ENCODE measurements around the gene KAZN. TPM values are rescaled to one million over a fixed set of nuclear protein-coding genes. Genes with fewer than 3 reads are reported as not detected.

Gene KAZN
- total and polyA plus RNA-seq, 8 donors = 11.1 to 37.5 (median 30.2) TPM

DNA sequence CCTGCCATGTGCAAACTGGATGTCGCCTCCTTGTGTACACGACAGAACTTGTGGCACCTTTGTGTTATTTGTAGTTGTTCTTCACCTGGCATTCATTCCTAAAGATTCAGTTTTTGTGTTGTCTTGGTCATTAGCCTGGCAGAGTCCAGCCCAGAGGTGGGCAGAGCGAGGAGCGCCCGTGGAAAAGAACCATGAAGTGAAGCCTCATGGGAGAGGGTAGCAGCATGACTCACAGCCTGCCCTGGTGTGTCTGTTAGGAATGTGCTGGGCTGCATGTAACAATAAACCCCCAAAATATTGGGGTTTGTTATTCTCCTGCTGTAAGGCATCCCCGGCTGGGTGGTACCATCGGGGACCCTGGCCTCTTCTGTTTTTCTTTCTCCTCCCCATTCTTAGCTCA is 430.1 kb downstream of the KAZN start:
- no peak overlapping the region for H3K27ac ChIP-seq
- TF ChIP-seq, protein P1, sequence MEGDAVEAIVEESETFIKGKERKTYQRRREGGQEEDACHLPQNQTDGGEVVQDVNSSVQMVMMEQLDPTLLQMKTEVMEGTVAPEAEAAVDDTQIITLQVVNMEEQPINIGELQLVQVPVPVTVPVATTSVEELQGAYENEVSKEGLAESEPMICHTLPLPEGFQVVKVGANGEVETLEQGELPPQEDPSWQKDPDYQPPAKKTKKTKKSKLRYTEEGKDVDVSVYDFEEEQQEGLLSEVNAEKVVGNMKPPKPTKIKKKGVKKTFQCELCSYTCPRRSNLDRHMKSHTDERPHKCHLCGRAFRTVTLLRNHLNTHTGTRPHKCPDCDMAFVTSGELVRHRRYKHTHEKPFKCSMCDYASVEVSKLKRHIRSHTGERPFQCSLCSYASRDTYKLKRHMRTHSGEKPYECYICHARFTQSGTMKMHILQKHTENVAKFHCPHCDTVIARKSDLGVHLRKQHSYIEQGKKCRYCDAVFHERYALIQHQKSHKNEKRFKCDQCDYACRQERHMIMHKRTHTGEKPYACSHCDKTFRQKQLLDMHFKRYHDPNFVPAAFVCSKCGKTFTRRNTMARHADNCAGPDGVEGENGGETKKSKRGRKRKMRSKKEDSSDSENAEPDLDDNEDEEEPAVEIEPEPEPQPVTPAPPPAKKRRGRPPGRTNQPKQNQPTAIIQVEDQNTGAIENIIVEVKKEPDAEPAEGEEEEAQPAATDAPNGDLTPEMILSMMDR (IDR thresholded peaks at IDR 0.05) = no peak
- no peak overlapping the region for H3K4me3 ChIP-seq
- H3K9me3 ChIP-seq = no peaks in the 10 kb centered on the region
- intact Hi-C loops (cut with DNase I) = no loop called here
- DNase-seq (peak in 1 of 4 donors; percentile 9), ATAC-seq (no peak)
- H3K4me1 ChIP-seq = no peaks in the 10 kb centered on the region
- H3K36me3 ChIP-seq = no peaks in the 10 kb centered on the region
- no peaks in the 10 kb centered on the region for H3K27me3 ChIP-seq

DNA sequence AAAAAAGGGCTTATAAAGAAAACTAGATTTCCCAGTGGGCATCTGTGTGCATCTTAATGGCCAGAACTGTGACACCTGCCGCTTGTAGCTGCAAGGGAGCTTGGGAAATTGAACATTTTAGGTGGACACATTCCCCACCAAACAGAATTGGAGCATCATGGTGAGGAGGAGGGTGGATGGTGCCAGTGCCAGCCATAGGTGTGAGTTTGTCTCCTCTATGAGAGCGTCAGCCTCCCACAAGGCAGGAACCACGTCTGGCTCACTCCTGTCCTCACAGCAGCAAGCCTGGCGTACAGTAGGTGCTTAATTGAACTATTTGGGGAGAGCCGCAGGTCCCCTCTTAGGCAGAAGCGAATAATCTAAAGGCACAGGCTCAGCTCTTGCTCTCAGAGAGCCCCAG is 430.6 kb downstream of the KAZN start:
- intact Hi-C loops (cut with DNase I) = no loop called here
- Histone ChIP-seq H3K27me3 (no peaks in the 10 kb centered on the region), H3K27ac (no peak overlapping the region), H3K4me1 (no peaks in the 10 kb centered on the region), H3K36me3 (no peaks in the 10 kb centered on the region), H3K4me3 (no peak overlapping the region), H3K9me3 (no peaks in the 10 kb centered on the region)
- ATAC-seq = no peak
- DNase-seq = no peak
- TF ChIP-seq, protein P1 (IDR thresholded peaks at IDR 0.05) = no peak

DNA sequence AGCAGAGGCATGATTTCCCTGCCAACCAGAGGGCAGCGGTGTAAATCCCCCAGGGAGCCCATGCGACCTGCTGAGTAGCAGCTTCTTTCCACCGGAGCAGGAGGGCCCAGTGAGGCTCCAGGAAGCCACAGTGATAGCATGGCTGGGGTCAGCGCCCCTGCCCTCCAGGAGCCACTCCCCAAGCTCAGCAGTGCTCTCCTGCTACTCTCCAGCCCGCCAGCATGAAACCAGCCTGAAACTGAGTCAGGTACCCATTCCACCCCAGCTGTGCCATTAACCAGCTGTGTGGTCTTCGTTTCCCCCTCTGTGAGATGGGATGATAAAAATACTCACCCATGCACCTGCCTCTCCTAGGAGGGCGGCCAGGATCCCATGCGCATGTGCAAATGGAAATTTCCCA is 431.3 kb downstream of the KAZN start:
- ATAC-seq (no peak), DNase-seq (no peak)
- TF ChIP-seq, protein P1 (IDR thresholded peaks at IDR 0.05) = no peak
- H3K4me1 ChIP-seq = no peaks in the 10 kb centered on the region
- H3K4me3 ChIP-seq = no peak overlapping the region
- intact Hi-C loops (cut with DNase I) = no loop called here
- H3K27me3 ChIP-seq = no peaks in the 10 kb centered on the region
- H3K27ac ChIP-seq = no peak overlapping the region
- no peaks in the 10 kb centered on the region for H3K36me3 ChIP-seq
- no peaks in the 10 kb centered on the region for H3K9me3 ChIP-seq

DNA sequence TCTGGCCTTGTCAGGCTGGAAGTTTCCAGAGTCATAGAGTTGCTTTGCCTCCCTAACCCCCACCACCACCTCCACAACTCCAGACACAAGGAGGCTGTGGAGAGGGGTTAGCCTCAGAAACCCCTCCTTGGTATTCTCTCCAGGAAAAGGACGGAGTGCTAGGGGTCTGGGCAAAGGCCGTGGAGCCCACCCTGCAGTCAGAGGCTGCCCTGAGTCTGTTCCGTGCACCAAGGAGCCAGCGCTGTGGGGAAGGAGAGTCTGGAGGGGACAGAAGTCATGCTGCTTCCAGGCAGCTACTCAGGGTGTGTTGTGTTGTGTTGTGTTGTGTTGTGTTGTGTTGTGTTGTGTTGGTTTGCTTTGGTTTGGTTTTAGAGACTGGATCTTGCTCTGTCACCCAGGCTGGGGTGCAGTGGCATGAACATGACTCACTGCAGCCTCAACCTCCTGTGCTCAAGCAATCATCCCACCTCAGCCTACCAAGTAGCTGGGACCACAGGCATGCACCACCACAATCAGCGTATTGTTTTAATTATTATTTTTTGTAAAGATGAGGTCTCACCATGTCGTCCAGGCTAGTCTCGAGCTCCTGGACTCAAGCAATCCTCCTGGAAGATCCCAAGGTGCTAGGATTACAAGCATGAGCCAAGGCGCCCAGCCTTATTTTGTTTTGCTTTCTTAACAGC is 432.9 kb downstream of the KAZN start:
- peak in 1 of 4 donors; percentile 28 for DNase-seq
- intact Hi-C loops (cut with DNase I) = no loop called here
- no peak overlapping the region for H3K27ac ChIP-seq

DNA sequence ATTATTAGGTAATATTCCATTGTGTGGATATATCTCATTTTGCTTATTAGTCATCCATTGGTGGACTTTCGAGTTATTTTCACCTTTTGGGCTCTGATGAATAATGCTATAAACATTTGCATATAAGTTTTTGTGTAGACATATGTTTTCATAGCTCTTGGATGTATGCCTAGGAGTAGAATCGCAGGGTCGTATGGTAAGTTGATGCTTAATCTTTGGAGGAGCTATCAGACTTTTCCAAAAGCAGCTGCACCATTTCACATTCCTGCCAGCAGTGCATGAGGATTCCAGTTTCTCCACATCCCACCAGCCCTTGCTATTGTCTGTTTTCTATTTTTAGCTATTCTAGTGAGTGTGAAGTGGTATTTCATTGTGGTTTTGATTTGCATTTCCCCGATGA is 434.8 kb downstream of the KAZN start:
- no peaks in the 10 kb centered on the region for H3K27me3 ChIP-seq
- H3K27ac ChIP-seq = no peak overlapping the region
- no peak overlapping the region for H3K4me3 ChIP-seq
- no peaks in the 10 kb centered on the region for H3K36me3 ChIP-seq
- no peak for DNase-seq
- no peak for ATAC-seq
- intact Hi-C loops (cut with DNase I) = no loop called here
- H3K9me3 ChIP-seq = no peaks in the 10 kb centered on the region
- H3K4me1 ChIP-seq = no peaks in the 10 kb centered on the region
- TF ChIP-seq, protein P1 (IDR thresholded peaks at IDR 0.05) = no peak

More for the DNA sequence above, 432.9 kb downstream of the KAZN start:
- Histone ChIP-seq H3K4me3 (no peak overlapping the region), H3K36me3 (no peaks in the 10 kb centered on the region), H3K9me3 (no peaks in the 10 kb centered on the region), H3K27me3 (no peaks in the 10 kb centered on the region), H3K4me1 (no peaks in the 10 kb centered on the region)
- TF ChIP-seq, protein P1 (IDR thresholded peaks at IDR 0.05) = no peak
- no peak for ATAC-seq

Measured in left lung (tissue), 10 donors.